Thyroid gland (tissue), 4 donors: ENCODE results near the gene DOCK1.

Experiments used
- POLR2A ChIP-seq, 2 donors: fragments of 450-650 bp; IDR thresholded peaks; one replicate each; pipeline ENCODE4 v1.6.1; 2017; ENCODE audit warnings: antibody characterized with exemption in 2 of 2, mild to moderate bottlenecking in 2 of 2, moderate library complexity in 1 of 2
- TF ChIP-seq, protein P1 (sequence below), 6 experiments: fragments of 200-600 bp in 3 of 6; fragments of 450-650 bp in 3 of 6; sonication (generic) in 3 of 6; IDR thresholded peaks; one replicate each; pipeline ENCODE4 v1.5.1; 2016 to 2019; ENCODE audit warnings: antibody characterized with exemption in 6 of 6, mild to moderate bottlenecking in 2 of 6, inconsistent platforms in 1 of 6, moderate library complexity in 1 of 6

GRCh38 chr10:126937026-126937425 is 31.8 kb downstream of the DOCK1 start:
- TF ChIP-seq, protein P1, sequence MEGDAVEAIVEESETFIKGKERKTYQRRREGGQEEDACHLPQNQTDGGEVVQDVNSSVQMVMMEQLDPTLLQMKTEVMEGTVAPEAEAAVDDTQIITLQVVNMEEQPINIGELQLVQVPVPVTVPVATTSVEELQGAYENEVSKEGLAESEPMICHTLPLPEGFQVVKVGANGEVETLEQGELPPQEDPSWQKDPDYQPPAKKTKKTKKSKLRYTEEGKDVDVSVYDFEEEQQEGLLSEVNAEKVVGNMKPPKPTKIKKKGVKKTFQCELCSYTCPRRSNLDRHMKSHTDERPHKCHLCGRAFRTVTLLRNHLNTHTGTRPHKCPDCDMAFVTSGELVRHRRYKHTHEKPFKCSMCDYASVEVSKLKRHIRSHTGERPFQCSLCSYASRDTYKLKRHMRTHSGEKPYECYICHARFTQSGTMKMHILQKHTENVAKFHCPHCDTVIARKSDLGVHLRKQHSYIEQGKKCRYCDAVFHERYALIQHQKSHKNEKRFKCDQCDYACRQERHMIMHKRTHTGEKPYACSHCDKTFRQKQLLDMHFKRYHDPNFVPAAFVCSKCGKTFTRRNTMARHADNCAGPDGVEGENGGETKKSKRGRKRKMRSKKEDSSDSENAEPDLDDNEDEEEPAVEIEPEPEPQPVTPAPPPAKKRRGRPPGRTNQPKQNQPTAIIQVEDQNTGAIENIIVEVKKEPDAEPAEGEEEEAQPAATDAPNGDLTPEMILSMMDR (IDR thresholded peaks at IDR 0.05): no peak
- no peak for TF ChIP-seq POLR2A (IDR thresholded peaks at IDR 0.05)
